ENCODE data around the gene ARHGEF33.

DNA sequence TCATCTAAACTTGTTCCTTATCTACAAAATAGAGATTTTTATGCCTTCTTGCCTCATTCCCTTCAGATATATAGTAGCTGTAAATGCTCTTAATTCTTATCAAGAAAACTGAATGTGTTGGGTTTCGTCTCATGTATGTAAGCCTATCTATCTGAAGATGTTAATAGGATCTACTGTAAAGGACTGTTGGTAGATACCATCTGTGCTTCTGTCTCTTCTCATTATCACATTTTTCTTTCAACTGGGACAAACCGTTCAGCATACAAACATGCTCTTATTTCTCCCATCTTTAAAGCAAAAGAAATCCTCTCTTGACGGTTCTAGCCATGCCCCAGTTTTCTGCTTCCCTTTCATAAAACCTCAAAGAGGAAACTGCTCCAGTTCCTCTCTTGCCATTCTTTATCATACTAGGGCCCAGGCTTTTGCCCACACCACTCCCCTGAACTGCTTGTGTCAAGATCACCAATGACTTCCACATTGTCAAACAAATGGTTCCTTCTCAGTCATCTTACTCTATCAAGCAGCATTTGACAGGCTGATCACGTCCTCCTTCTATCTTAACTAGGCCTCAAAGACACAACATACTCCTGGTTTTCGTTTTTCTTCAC is 88.7 kb downstream of the ARHGEF33 start:
- TF ChIP-seq, protein P1, sequence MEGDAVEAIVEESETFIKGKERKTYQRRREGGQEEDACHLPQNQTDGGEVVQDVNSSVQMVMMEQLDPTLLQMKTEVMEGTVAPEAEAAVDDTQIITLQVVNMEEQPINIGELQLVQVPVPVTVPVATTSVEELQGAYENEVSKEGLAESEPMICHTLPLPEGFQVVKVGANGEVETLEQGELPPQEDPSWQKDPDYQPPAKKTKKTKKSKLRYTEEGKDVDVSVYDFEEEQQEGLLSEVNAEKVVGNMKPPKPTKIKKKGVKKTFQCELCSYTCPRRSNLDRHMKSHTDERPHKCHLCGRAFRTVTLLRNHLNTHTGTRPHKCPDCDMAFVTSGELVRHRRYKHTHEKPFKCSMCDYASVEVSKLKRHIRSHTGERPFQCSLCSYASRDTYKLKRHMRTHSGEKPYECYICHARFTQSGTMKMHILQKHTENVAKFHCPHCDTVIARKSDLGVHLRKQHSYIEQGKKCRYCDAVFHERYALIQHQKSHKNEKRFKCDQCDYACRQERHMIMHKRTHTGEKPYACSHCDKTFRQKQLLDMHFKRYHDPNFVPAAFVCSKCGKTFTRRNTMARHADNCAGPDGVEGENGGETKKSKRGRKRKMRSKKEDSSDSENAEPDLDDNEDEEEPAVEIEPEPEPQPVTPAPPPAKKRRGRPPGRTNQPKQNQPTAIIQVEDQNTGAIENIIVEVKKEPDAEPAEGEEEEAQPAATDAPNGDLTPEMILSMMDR (IDR thresholded peaks at IDR 0.05; ENCODE audit: low read depth, low read length) = no peak
- TF ChIP-seq, protein P2, sequence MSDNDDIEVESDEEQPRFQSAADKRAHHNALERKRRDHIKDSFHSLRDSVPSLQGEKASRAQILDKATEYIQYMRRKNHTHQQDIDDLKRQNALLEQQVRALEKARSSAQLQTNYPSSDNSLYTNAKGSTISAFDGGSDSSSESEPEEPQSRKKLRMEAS (IDR thresholded peaks at IDR 0.05; ENCODE audit: low read depth, low read length) = no peak
